CD1c-positive myeloid dendritic cell (primary cell): ENCODE measurements around the gene HEXIM2.

Source experiments
- DNase-seq: peaks from one replicate; pipeline ENCODE4 v3.0.0-alpha.2; 2016; ENCODE audit errors: extremely low spot score

HEXIM2 gene

GRCh38 chr17:45170280-45170930 lies 8.7 kb downstream of the HEXIM2 start:
- DNase-seq = no peak

GRCh38 chr17:45170931-45171337 lies 9.3 kb downstream of the HEXIM2 start:
- peak; percentile 66 for DNase-seq

GRCh38 chr17:45171338-45172231 lies 9.9 kb downstream of the HEXIM2 start:
- DNase-seq = peak; percentile 50

DNA sequence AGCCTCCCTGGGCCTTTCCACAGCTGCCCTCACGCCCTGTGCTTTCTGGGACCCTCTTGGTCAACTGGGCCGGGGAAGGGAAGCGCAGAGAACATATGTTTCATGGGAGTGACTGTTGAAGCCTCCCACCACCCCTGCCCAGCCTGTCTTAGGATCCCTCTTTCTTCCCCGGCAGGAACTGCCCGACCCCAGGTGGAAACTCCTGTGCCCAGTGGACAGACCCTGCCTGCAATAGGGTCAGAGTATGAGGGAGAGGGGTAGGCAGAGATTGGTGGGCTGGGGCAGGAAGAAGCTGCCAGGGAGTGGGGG lies 10.5 kb downstream of the HEXIM2 start:
- no peak for DNase-seq

GRCh38 chr17:45172541-45173286 lies 11.0 kb downstream of the HEXIM2 start:
- peak; percentile 61 for DNase-seq

- DNase-seq = no peak
These were observed 14.1 kb downstream of the HEXIM2 start for GRCh38 chr17:45175759-45176115.

DNA sequence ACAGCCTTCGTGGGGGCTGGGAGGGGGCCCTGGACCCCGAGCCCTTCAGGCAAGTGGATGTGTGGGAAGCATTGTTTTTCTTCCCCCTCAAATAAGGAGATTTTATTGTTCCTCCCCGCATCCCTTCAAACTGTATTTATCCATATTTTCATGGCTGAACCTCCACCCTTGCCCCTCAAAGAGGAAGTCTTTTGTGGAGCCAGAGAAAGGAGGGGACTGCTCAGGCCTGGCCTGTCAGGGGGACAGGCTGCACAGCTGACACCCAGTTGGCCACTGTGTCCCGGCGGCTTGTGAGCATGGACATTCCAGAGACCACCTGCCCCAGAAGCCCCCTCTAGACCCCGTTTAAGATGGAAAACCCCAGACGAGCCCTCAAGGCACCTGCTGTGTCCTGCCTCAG lies 15.9 kb downstream of the HEXIM2 start:
- DNase-seq = no peak

GRCh38 chr17:45184144-45184543 lies 22.5 kb downstream of the HEXIM2 start:
- DNase-seq = no peak

GRCh38 chr17:45186801-45187354 lies 25.2 kb downstream of the HEXIM2 start:
- DNase-seq = no peak

GRCh38 chr17:45189009-45189408 lies 27.3 kb downstream of the HEXIM2 start:
- no peak for DNase-seq

DNA sequence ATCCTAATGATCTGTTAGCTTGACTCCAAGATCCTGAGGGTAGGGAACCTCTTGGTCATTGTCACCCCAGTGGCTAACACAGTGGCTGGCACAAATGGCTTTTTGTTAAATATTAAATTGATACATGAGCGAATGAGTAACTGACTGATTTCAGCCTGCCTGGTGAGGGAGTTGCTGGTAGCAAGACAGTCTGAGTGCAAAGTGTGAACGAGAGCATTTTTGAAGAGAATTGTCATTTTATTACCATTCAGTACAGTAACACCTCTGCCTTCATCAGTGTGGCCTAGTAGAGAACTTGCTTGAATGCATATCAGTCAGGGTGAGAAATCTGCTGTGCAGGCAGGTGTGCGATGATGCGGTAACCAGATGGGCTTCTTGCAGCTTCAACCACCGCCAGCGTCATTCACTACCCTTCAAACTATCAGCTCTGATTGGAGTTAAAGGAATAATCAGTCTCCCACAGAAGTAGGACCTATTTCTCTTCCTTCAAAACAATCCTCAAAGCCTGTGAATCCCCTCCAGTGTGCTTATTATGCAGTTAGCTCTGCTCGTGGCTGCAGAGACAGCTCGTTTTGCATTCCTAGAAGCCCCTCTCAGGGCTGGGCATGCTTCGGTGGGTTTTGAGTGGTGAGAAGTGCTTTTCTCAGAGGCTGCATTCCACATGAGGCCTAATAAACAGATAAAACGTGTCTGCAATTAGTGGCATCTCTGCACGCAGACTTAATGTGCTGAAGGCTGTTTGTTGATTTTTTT lies 29.0 kb downstream of the HEXIM2 start:
- DNase-seq = no peak

- DNase-seq = no peak
These were observed 33.7 kb downstream of the HEXIM2 start for GRCh38 chr17:45195424-45195823.

DNA sequence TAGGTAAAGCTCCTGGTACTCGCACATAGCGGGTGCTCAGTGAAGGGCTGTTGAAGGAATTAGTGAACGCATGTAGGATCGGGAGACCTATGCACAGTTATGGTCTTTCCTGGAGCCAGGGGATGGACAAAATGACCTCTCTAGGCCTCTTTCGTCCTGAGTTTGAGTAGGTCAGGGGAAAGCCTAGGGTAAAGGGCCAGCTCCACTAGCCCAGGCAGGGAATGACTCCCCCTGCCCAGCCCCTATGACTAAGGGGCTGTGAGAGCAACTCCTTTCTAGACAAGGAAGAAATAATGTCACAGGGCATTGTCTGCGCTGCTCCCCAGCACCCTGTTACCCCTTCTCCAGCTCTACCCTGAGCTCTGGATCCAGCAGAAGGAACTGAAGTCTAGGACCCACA lies 35.4 kb downstream of the HEXIM2 start:
- DNase-seq = no peak

GRCh38 chr17:45197555-45198334 lies 36.1 kb downstream of the HEXIM2 start:
- peak; percentile 94 for DNase-seq

DNA sequence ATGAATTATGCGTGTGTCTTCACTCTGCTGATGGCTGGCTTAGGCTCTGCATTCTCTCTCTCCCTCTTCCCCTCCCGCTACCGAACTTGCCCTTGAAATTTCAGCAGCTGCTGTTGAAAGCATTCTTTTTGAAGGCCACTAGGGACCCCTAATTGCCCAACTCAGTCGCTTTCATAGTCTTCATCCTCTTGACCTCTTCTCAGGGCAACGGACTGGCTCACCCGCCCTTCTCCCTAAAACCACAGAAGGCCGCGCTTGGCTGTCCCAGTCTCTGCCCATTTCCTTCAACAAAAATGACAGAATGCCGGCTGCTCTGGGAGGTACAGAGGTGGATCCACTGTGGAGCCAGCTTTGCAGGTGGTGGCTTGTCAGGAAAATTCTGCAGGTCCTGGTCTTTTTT lies 39.0 kb downstream of the HEXIM2 start:
- DNase-seq = no peak

GRCh38 chr17:45201457-45201856 lies 39.8 kb downstream of the HEXIM2 start:
- DNase-seq = no peak

- DNase-seq = peak; percentile 58
These were observed 40.2 kb downstream of the HEXIM2 start for GRCh38 chr17:45201880-45202279.

- peak; percentile 90 for DNase-seq
These were observed 57.4 kb downstream of the HEXIM2 start for GRCh38 chr17:45218895-45219661.
